Parathyroid adenoma (tissue), 2 donors: ENCODE data around the gene PTGFRN.
"Not testable (repeated sequence)": the region's sequence is repeated elsewhere in the genome, so short reads cannot be mapped to it uniquely, and the experiment has no call there.

Experiments used
- H2AFZ ChIP-seq: fragments of 300-600 bp; sonication (generic); one replicate; pipeline ENCODE4 v1.7.0; 2017; ENCODE audit warnings: antibody characterized with exemption, mild to moderate bottlenecking
- H3K27ac ChIP-seq: fragments of 300-600 bp; sonication (generic); one replicate; pipeline ENCODE4 v1.7.0; 2017
- H3K27me3 ChIP-seq: fragments of 300-600 bp; sonication (generic); one replicate; pipeline ENCODE4 v1.7.0; 2017; ENCODE audit warnings: low read length; ENCODE audit not compliant: control insufficient read depth, insufficient read depth
- H3K36me3 ChIP-seq: fragments of 300-600 bp; sonication (generic); one replicate; pipeline ENCODE4 v1.7.0; 2017; ENCODE audit warnings: low read length; ENCODE audit not compliant: control insufficient read depth, insufficient read depth
- H3K4me1 ChIP-seq: fragments of 300-600 bp; sonication (generic); one replicate; pipeline ENCODE4 v1.7.0; 2017; ENCODE audit warnings: control low read depth
- H3K4me2 ChIP-seq: fragments of 300-600 bp; sonication (generic); one replicate; pipeline ENCODE4 v1.7.0; 2017; ENCODE audit warnings: low read length
- H3K4me3 ChIP-seq: fragments of 300-600 bp; sonication (generic); one replicate; pipeline ENCODE4 v1.7.0; 2017; ENCODE audit warnings: low read depth, low read length
- H3K79me2 ChIP-seq: fragments of 300-600 bp; sonication (generic); one replicate; pipeline ENCODE4 v1.7.0; 2017; ENCODE audit warnings: control low read depth
- H3K9ac ChIP-seq: fragments of 300-600 bp; sonication (generic); one replicate; pipeline ENCODE4 v1.7.0; 2017; ENCODE audit warnings: mild to moderate bottlenecking
- H3K9me3 ChIP-seq: fragments of 300-600 bp; sonication (generic); one replicate; pipeline ENCODE4 v1.7.0; 2017; ENCODE audit warnings: low read length; ENCODE audit not compliant: control insufficient read depth
- CTCF ChIP-seq: fragments of 300-600 bp; sonication (generic); IDR thresholded peaks from one replicate; pipeline ENCODE4 v1.7.0; 2017; ENCODE audit warnings: antibody characterized with exemption, mild to moderate bottlenecking
- donor health status: primary hyperparathyroidism.

The PTGFRN gene

GRCh38 chr1:116875391-116875790 is 34.3 kb upstream of the PTGFRN start:
- no peaks in the 10 kb centered on the region for H3K79me2 ChIP-seq
- no peaks in the 10 kb centered on the region for H3K36me3 ChIP-seq
- no peak overlapping the region for H3K9ac ChIP-seq
- H3K27ac ChIP-seq = no peak overlapping the region
- H3K4me2 ChIP-seq = no peak overlapping the region
- H3K4me1 ChIP-seq = peaks cover 7% of the 10 kb centered on the region
- no peak overlapping the region for H2AFZ ChIP-seq
- no peaks in the 10 kb centered on the region for H3K27me3 ChIP-seq
- no peak overlapping the region for H3K4me3 ChIP-seq
- no peak for TF ChIP-seq CTCF
- H3K9me3 ChIP-seq = no peaks in the 10 kb centered on the region

DNA sequence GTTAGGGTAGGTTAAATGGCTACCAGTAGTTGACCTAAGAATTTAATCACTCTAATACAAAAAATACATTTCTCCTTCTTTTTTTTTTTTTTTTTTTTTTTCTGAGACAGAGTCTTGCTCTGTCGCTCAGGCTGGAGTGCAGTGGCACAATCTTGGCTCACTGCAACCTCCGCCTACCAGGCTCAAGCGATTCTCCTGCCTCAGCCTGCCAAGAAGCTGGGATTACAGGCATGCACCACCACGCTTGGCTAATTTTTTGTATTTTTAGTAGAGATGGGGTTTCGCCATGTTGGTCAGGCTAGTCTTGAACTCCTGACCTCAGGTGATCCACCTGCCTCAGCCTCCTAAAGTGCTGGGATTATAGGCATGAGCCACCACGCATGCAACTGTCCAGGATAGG is 33.8 kb upstream of the PTGFRN start:
- H3K36me3 ChIP-seq, H3K4me1 ChIP-seq, H3K4me3 ChIP-seq, H3K79me2 ChIP-seq, H3K9ac ChIP-seq, H3K9me3 ChIP-seq, H3K27ac ChIP-seq, H3K4me2 ChIP-seq, H2AFZ ChIP-seq, H3K27me3 ChIP-seq: not testable (repeated sequence)

GRCh38 chr1:116877141-116877818 is 32.4 kb upstream of the PTGFRN start:
- Histone ChIP-seq H3K4me2 (peak overlapping the region; percentile 81), H2AFZ (no peak overlapping the region), H3K36me3 (no peaks in the 10 kb centered on the region), H3K79me2 (no peaks in the 10 kb centered on the region), H3K4me3 (peak overlapping the region; percentile 48), H3K9me3 (no peaks in the 10 kb centered on the region), H3K27me3 (no peaks in the 10 kb centered on the region), H3K4me1 (peaks cover 7% of the 10 kb centered on the region), H3K27ac (no peak overlapping the region), H3K9ac (no peak overlapping the region)
- no peak for TF ChIP-seq CTCF

DNA sequence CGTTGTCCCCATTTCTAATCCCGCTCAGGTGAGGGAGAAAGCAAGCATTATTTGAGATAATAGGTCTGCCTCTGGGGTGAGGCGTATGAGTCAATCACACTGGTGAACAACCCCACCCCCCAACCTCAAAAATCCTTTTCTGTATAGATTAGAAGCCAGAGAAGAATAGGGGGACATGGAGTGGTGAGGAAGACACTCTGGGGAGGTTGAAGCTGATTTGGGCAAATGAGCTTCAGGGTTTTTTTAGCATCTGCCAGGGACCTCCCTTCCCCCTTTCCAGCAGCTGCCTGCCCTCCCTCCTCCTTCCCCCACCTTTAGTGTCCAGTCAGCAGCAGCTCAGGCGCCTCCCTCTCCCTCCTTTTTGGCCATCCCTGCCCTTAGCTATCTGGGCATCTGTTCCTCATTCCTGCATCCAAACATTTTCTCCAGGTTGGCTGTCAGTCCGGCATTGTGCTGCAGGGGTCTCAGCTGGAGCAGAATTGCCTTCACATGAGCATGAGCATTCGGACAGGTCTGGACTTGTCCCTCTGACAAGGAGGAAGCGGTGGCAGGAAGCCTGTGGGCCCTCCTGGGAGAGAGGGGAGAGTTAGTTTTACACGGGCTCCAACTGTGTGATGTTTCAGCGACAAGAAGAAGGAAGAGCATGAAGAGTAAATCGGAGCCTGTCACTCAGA is 30.8 kb upstream of the PTGFRN start:
- H3K4me1 ChIP-seq = peaks cover 7% of the 10 kb centered on the region
- H3K27ac ChIP-seq = peak overlapping the region; percentile 61
- peak overlapping the region; percentile 48 for H3K4me3 ChIP-seq
- H3K4me2 ChIP-seq = peak overlapping the region; percentile 81
- no peak for TF ChIP-seq CTCF
- H3K9me3 ChIP-seq = no peaks in the 10 kb centered on the region
- no peak overlapping the region for H3K9ac ChIP-seq
- no peaks in the 10 kb centered on the region for H3K36me3 ChIP-seq
- H2AFZ ChIP-seq = peak overlapping the region; percentile 28
- no peaks in the 10 kb centered on the region for H3K27me3 ChIP-seq
- no peaks in the 10 kb centered on the region for H3K79me2 ChIP-seq

DNA sequence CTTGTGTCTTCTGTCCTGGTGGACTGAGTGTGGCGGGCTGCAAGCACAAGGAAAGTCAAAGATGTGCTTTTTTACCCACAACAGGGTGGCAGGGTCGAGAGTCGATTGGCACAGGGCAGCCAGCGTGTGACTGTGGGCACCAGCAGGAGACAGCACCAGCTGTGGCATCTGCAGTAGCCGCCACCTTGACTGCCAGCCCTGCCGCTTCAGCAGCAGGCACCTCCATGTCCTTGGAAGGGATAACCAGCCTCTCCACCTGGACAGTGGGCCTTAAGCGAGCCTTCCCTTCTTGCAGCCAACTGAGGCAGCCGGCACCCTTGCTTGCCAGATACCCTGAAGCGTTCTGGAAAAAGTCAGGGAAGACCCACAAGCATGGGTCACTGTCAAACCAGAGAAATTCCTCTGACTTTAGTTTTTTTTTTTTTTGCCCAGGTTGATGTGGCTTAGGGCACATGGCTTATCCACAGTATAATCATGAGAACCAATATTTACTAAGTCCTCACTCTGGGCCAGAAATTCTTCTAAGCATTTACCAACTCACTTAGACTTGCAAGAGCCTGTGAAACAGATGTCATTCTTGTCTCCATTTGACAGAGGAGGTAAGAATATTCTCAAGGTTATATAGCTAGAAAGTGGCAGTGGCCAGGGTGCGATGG is 30.1 kb upstream of the PTGFRN start:
- peaks cover 7% of the 10 kb centered on the region for H3K4me1 ChIP-seq
- no peak overlapping the region for H2AFZ ChIP-seq
- no peaks in the 10 kb centered on the region for H3K79me2 ChIP-seq
- no peaks in the 10 kb centered on the region for H3K36me3 ChIP-seq
- no peaks in the 10 kb centered on the region for H3K9me3 ChIP-seq
- no peak for TF ChIP-seq CTCF
- H3K27ac ChIP-seq = no peak overlapping the region
- H3K9ac ChIP-seq = no peak overlapping the region
- H3K27me3 ChIP-seq = no peaks in the 10 kb centered on the region
- peak overlapping the region; percentile 81 for H3K4me2 ChIP-seq
- no peak overlapping the region for H3K4me3 ChIP-seq
